ENCODE measurements around the gene ADAMTS6.

GRCh38 chr5:65103756-65104440 is 377.8 kb downstream of the ADAMTS6 start:
- TF ChIP-seq CTCF (IDR thresholded peaks at IDR 0.05) (no peak), POLR2AphosphoS5 (IDR thresholded peaks at IDR 0.05) (no peak), POLR2A (IDR thresholded peaks at IDR 0.05) (no peak), EP300 (IDR thresholded peaks at IDR 0.05) (no peak)

Data from upper lobe of left lung (tissue), 4 donors.